SK-N-SH (cell line): Measurements from ENCODE around the gene MBD6. TPM values are rescaled to one million over a fixed set of nuclear protein-coding genes. Genes with fewer than 3 reads are reported as not detected.

Source experiments
- CTCF ChIA-PET: fragments of 300-600, 350-600 bp; formaldehyde crosslinking; extraction: SDS; loops from one replicate; lab custom pipeline; 2021; lab: Yijun Ruan, JAX
- POLR2A ChIA-PET: fragments of 350-600 bp; sonication (Branson Sonifier 250); formaldehyde crosslinking; extraction: SDS; loops from one replicate; lab custom pipeline; 2020; ENCODE audit warnings: antibody characterized with exemption, inconsistent platforms; lab: Yijun Ruan, JAX
- DNase-seq: peaks from one replicate; pipeline ENCODE4 v3.0.0; 2012
- H2AFZ ChIP-seq: fragments of 200-600 bp; sonication (generic); 2 replicates; pipeline ENCODE4 v1.8.1; 2016; ENCODE audit warnings: antibody characterized with exemption, mild to moderate bottlenecking, low read depth
- H3F3A ChIP-seq: fragments of 200-600 bp; sonication (generic); replicated peaks from 2 replicates; pipeline ENCODE3; 2016; ENCODE audit warnings: antibody characterized with exemption, mild to moderate bottlenecking; ENCODE audit not compliant: insufficient read depth
- H3K27ac ChIP-seq, 2 experiments: fragments of 200-500 bp in 1 of 2; fragments of 200-600 bp in 1 of 2; sonication (Bioruptor generic) in 1 of 2; sonication (generic), shearing (Covaris generic) in 1 of 2; 2 replicates each; pipeline versions ENCODE4 v1.5.1 to v1.6.1; 2014 to 2016; ENCODE audit warnings: low read depth in 2 of 2, inconsistent platforms in 1 of 2, low read length in 1 of 2, mild to moderate bottlenecking in 1 of 2, mixed read lengths in 1 of 2
- H3K27me3 ChIP-seq: fragments of 200-600 bp; sonication (generic), shearing (Covaris generic); 2 replicates; pipeline ENCODE4 v1.6.1; 2016; ENCODE audit warnings: mixed run types; ENCODE audit not compliant: insufficient read depth
- H3K36me3 ChIP-seq, 2 experiments: fragments of 200-500 bp in 1 of 2; fragments of 200-600 bp in 1 of 2; sonication (Bioruptor generic) in 1 of 2; sonication (generic) in 1 of 2; replicated peaks in 1 of 2; 2 replicates each; pipeline versions ENCODE3 to v1.5.1; 2014 to 2016; ENCODE audit warnings: low read length in 1 of 2, mild to moderate bottlenecking in 1 of 2; ENCODE audit not compliant: insufficient read depth in 2 of 2, control insufficient read depth in 1 of 2
- H3K4me1 ChIP-seq, 2 experiments: fragments of 200-500 bp in 1 of 2; fragments of 200-600 bp in 1 of 2; sonication (Bioruptor generic) in 1 of 2; sonication (generic), shearing (Covaris generic) in 1 of 2; 2 replicates each; pipeline versions ENCODE4 v1.5.1 to v1.6.1; 2014 to 2016; ENCODE audit warnings: low read depth in 1 of 2, low read length in 1 of 2, mixed run types in 1 of 2; ENCODE audit not compliant: insufficient read depth in 2 of 2, control insufficient read depth in 1 of 2
- H3K4me2 ChIP-seq: fragments of 200-600 bp; sonication (generic), shearing (Covaris generic); 2 replicates; pipeline ENCODE4 v1.6.1; 2017; ENCODE audit warnings: mixed run types
- H3K4me3 ChIP-seq, 2 experiments: fragments of 200-500 bp in 1 of 2; fragments of 200-600 bp in 1 of 2; sonication (Bioruptor generic) in 1 of 2; sonication (generic), shearing (Covaris generic) in 1 of 2; 2 replicates each; pipeline versions ENCODE4 v1.5.1 to v1.8.1; 2014 to 2016; ENCODE audit warnings: low read depth in 2 of 2, inconsistent platforms in 1 of 2, low read length in 1 of 2, mild to moderate bottlenecking in 1 of 2, mixed read lengths in 1 of 2, moderate library complexity in 1 of 2
- H3K79me2 ChIP-seq: fragments of 200-600 bp; sonication (generic); 2 replicates; pipeline ENCODE4 v1.8.1; 2017; ENCODE audit warnings: mild to moderate bottlenecking; ENCODE audit not compliant: insufficient read depth
- H3K9ac ChIP-seq: fragments of 200-600 bp; sonication (generic); 2 replicates; pipeline ENCODE4 v1.6.1; 2017; ENCODE audit warnings: mixed run types
- H3K9me2 ChIP-seq: fragments of 200-600 bp; sonication (generic); 2 replicates; pipeline ENCODE4 v1.6.1; 2017; ENCODE audit warnings: mixed run types
- H3K9me3 ChIP-seq: fragments of 200-600 bp; sonication (generic); 2 replicates; pipeline ENCODE4 v1.6.1; 2017; ENCODE audit warnings: mixed run types, mild to moderate bottlenecking, moderate library complexity
- H4K20me1 ChIP-seq: fragments of 200-600 bp; sonication (generic); 2 replicates; pipeline ENCODE4 v1.6.1; 2017; ENCODE audit warnings: mild to moderate bottlenecking, mixed run types; ENCODE audit not compliant: insufficient read depth
- CHD2 ChIP-seq: fragments of 150-350 bp; IDR thresholded peaks from 2 replicates; pipeline ENCODE4 v1.6.1; 2018; ENCODE audit warnings: low read length; ENCODE audit not compliant: partially characterized antibody
- ELF1 ChIP-seq: IDR thresholded peaks from 2 replicates; pipeline ENCODE4 v1.4.0; 2012
- FOXJ3 ChIP-seq: sonication (generic); formaldehyde crosslinking; IDR thresholded peaks from 2 replicates; pipeline ENCODE4 v1.5.1; 2020; ENCODE audit warnings: mild to moderate bottlenecking, missing genetic modification reagents
- GATA2 ChIP-seq: sonication (generic); formaldehyde crosslinking; IDR thresholded peaks from 2 replicates; pipeline ENCODE4 v1.5.0; 2020; ENCODE audit warnings: mild to moderate bottlenecking, missing genetic modification reagents
- JUND ChIP-seq: IDR thresholded peaks from 2 replicates; pipeline ENCODE4 v1.4.0; 2012
- MEF2A ChIP-seq: IDR thresholded peaks from 2 replicates; pipeline ENCODE4 v1.4.0; 2012; ENCODE audit warnings: low read depth, borderline replicate concordance
- MXI1 ChIP-seq: IDR thresholded peaks from 2 replicates; pipeline ENCODE4 v1.6.1; 2012; ENCODE audit warnings: mild to moderate bottlenecking, low read depth, low read length, improper control_type of control experiment
- NRF1 ChIP-seq: IDR thresholded peaks from 2 replicates; pipeline ENCODE4 v1.6.1; 2012; ENCODE audit warnings: low read depth, mild to moderate bottlenecking, low read length
- POLR2AphosphoS5 ChIP-seq: IDR thresholded peaks from 2 replicates; pipeline ENCODE4 v1.6.1; 2012; ENCODE audit warnings: low read depth, low read length
- RAD21 ChIP-seq: IDR thresholded peaks from 2 replicates; pipeline ENCODE4 v1.6.1; 2012; ENCODE audit warnings: mild to moderate bottlenecking, low read length
- RFX5 ChIP-seq: IDR thresholded peaks from 2 replicates; pipeline ENCODE4 v1.6.1; 2012; ENCODE audit warnings: mild to moderate bottlenecking, improper control_type of control experiment, low read length
- SIN3A ChIP-seq: IDR thresholded peaks from 2 replicates; pipeline ENCODE4 v1.6.1; 2012; ENCODE audit warnings: low read depth, mild to moderate bottlenecking, low read length, moderate library complexity, borderline replicate concordance
- TCF12 ChIP-seq: IDR thresholded peaks from 2 replicates; pipeline ENCODE4 v1.4.0; 2012
- TEAD4 ChIP-seq: IDR thresholded peaks from 2 replicates; pipeline ENCODE4 v1.4.0; 2012; ENCODE audit warnings: mild to moderate bottlenecking, borderline replicate concordance; ENCODE audit not compliant: insufficient read depth
- WGBS: methylation state at CpG from one replicate; pipeline ENCODE4 v1.1.6; 2017; ENCODE audit warnings: low lambda C conversion rate; 5-methylcytosine and 5-hydroxymethylcytosine counted together
- polyA plus RNA-seq, 3 experiments: library from polyadenylated mRNA; depleted of rRNA; stranded (reverse); fragments of >200 nt; gene quantifications; 2 replicates each; pipeline ENCODE4 v1.2.3, GENCODE V29; 2012
- TF ChIP-seq, protein P1 (sequence below): fragments of 150-350 bp; IDR thresholded peaks from 2 replicates; pipeline ENCODE4 v1.6.1; 2017; ENCODE audit warnings: antibody characterized with exemption, low read length, low read depth, borderline replicate concordance
- TF ChIP-seq, protein P2 (sequence below): IDR thresholded peaks from 2 replicates; pipeline ENCODE4 v1.6.1; 2012; ENCODE audit warnings: mild to moderate bottlenecking, low read depth, low read length, moderate library complexity
- TF ChIP-seq, protein P3 (sequence below): fragments of 150-350 bp; IDR thresholded peaks from 2 replicates; pipeline ENCODE4 v1.6.1; 2016; ENCODE audit warnings: mild to moderate bottlenecking, low read depth, low read length
- TF ChIP-seq, protein P4 (sequence below): fragments of 200-600 bp; sonication (generic); IDR thresholded peaks from 2 replicates; pipeline ENCODE4 v1.6.1; 2017; ENCODE audit warnings: antibody characterized with exemption, mild to moderate bottlenecking, moderate library complexity
- TF ChIP-seq, protein P5 (sequence below): IDR thresholded peaks from 2 replicates; pipeline ENCODE4; 2012
- TF ChIP-seq, protein P6 (sequence below): IDR thresholded peaks from 2 replicates; pipeline ENCODE4 v1.4.0; 2012; ENCODE audit warnings: low read depth

Gene MBD6
- polyA plus RNA-seq, 1 of the 3 experiments (the other 2 are of a cell fraction): 8.6 TPM

DNA sequence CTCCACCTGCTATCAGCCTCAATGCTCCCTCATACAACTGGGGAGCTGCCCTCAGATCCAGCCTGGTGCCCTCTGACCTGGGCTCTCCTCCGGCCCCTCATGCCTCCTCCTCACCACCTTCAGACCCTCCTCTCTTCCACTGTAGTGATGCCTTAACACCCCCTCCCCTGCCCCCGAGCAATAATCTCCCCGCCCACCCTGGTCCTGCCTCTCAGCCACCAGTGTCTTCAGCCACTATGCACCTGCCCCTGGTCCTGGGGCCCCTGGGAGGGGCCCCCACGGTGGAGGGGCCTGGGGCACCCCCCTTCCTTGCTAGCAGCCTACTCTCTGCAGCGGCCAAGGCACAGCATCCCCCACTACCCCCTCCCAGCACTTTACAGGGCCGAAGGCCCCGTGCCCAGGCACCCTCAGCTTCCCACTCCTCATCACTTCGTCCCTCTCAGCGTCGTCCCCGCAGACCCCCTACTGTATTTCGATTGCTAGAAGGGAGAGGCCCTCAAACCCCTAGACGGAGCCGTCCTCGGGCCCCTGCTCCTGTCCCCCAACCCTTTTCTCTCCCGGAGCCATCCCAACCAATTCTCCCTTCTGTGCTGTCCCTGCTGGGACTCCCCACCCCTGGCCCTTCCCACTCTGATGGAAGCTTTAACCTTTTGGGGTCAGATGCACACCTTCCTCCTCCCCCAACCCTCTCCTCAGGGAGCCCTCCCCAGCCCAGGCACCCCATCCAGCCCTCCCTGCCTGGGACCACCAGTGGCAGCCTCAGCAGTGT lies 3.2 kb downstream of the MBD6 start (continued):
- TF ChIP-seq MXI1 (no peak), GATA2 (CRISPR knock-in tag) (no peak), RAD21 (no peak)
- TF ChIP-seq, protein P1, sequence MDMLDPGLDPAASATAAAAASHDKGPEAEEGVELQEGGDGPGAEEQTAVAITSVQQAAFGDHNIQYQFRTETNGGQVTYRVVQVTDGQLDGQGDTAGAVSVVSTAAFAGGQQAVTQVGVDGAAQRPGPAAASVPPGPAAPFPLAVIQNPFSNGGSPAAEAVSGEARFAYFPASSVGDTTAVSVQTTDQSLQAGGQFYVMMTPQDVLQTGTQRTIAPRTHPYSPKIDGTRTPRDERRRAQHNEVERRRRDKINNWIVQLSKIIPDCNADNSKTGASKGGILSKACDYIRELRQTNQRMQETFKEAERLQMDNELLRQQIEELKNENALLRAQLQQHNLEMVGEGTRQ: no peak

DNA sequence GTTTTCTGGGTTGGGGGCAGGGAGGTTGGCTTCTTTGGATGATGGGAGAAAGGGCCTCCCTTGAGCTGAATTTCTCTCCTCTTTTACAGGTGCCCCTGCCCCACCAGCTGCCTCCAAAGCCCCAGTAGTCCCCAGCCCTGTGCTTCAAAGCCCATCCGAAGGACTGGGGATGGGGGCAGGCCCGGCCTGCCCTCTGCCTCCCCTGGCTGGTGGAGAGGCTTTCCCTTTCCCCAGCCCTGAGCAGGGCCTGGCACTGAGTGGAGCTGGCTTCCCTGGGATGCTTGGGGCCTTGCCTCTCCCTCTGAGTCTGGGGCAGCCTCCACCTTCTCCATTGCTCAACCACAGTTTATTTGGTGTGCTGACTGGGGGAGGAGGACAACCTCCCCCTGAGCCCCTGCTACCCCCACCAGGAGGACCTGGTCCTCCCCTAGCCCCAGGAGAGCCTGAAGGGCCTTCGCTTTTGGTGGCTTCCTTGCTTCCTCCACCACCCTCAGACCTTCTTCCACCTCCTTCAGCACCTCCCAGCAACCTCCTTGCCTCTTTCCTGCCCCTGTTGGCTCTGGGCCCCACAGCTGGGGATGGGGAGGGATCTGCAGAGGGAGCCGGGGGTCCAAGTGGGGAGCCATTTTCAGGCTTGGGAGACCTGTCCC lies 4.0 kb downstream of the MBD6 start:
- no peak overlapping the region for H3K27ac ChIP-seq
- peaks cover 9% of the 10 kb centered on the region; the same call in 1 of the 2 replicates for H4K20me1 ChIP-seq
- H3K9ac ChIP-seq: no peak overlapping the region
- H3K79me2 ChIP-seq: peaks cover 28% of the 10 kb centered on the region
- H3K4me1 ChIP-seq: peaks cover 11 to 26% of the 10 kb centered on the region in 2 experiments
- no peak overlapping the region for H2AFZ ChIP-seq
- CTCF ChIA-PET: interaction anchor here (1.0 to 1.4 kb wide), 3 partner anchors 11 to 199 kb away, joined by 3 to 5 read pairs (median 3); no protein-coding TSS in a partner anchor
- POLR2A ChIA-PET: interaction anchor here (1.1 to 1.3 kb wide), 2 partner anchors 9 to 12 kb away, joined by 3 read pairs; no protein-coding TSS in a partner anchor
- H3K4me3 ChIP-seq: no peak overlapping the region
- H3K27me3 ChIP-seq: no peaks in the 10 kb centered on the region
- H3K4me2 ChIP-seq: no peak overlapping the region
- H3K9me3 ChIP-seq: no peaks in the 10 kb centered on the region
- peaks cover 30 to 72% of the 10 kb centered on the region in 2 experiments for H3K36me3 ChIP-seq
- TF ChIP-seq TEAD4: no peak
- no peak for TF ChIP-seq RFX5
- no peak for TF ChIP-seq FOXJ3
- TF ChIP-seq, protein P2, sequence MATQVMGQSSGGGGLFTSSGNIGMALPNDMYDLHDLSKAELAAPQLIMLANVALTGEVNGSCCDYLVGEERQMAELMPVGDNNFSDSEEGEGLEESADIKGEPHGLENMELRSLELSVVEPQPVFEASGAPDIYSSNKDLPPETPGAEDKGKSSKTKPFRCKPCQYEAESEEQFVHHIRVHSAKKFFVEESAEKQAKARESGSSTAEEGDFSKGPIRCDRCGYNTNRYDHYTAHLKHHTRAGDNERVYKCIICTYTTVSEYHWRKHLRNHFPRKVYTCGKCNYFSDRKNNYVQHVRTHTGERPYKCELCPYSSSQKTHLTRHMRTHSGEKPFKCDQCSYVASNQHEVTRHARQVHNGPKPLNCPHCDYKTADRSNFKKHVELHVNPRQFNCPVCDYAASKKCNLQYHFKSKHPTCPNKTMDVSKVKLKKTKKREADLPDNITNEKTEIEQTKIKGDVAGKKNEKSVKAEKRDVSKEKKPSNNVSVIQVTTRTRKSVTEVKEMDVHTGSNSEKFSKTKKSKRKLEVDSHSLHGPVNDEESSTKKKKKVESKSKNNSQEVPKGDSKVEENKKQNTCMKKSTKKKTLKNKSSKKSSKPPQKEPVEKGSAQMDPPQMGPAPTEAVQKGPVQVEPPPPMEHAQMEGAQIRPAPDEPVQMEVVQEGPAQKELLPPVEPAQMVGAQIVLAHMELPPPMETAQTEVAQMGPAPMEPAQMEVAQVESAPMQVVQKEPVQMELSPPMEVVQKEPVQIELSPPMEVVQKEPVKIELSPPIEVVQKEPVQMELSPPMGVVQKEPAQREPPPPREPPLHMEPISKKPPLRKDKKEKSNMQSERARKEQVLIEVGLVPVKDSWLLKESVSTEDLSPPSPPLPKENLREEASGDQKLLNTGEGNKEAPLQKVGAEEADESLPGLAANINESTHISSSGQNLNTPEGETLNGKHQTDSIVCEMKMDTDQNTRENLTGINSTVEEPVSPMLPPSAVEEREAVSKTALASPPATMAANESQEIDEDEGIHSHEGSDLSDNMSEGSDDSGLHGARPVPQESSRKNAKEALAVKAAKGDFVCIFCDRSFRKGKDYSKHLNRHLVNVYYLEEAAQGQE: no peak
- TF ChIP-seq, protein P3, sequence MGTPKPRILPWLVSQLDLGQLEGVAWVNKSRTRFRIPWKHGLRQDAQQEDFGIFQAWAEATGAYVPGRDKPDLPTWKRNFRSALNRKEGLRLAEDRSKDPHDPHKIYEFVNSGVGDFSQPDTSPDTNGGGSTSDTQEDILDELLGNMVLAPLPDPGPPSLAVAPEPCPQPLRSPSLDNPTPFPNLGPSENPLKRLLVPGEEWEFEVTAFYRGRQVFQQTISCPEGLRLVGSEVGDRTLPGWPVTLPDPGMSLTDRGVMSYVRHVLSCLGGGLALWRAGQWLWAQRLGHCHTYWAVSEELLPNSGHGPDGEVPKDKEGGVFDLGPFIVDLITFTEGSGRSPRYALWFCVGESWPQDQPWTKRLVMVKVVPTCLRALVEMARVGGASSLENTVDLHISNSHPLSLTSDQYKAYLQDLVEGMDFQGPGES: no peak
- TF ChIP-seq GATA2 (CRISPR knock-in tag): no peak
- no peak for TF ChIP-seq CHD2
- TF ChIP-seq, protein P4, sequence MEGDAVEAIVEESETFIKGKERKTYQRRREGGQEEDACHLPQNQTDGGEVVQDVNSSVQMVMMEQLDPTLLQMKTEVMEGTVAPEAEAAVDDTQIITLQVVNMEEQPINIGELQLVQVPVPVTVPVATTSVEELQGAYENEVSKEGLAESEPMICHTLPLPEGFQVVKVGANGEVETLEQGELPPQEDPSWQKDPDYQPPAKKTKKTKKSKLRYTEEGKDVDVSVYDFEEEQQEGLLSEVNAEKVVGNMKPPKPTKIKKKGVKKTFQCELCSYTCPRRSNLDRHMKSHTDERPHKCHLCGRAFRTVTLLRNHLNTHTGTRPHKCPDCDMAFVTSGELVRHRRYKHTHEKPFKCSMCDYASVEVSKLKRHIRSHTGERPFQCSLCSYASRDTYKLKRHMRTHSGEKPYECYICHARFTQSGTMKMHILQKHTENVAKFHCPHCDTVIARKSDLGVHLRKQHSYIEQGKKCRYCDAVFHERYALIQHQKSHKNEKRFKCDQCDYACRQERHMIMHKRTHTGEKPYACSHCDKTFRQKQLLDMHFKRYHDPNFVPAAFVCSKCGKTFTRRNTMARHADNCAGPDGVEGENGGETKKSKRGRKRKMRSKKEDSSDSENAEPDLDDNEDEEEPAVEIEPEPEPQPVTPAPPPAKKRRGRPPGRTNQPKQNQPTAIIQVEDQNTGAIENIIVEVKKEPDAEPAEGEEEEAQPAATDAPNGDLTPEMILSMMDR: no peak
- no peak for TF ChIP-seq RAD21
- TF ChIP-seq, protein P5, sequence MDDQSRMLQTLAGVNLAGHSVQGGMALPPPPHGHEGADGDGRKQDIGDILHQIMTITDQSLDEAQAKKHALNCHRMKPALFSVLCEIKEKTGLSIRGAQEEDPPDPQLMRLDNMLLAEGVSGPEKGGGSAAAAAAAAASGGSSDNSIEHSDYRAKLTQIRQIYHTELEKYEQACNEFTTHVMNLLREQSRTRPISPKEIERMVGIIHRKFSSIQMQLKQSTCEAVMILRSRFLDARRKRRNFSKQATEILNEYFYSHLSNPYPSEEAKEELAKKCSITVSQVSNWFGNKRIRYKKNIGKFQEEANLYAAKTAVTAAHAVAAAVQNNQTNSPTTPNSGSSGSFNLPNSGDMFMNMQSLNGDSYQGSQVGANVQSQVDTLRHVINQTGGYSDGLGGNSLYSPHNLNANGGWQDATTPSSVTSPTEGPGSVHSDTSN: no peak
- no peak for TF ChIP-seq JUND
- TF ChIP-seq POLR2AphosphoS5: no peak
- TF ChIP-seq, protein P6, sequence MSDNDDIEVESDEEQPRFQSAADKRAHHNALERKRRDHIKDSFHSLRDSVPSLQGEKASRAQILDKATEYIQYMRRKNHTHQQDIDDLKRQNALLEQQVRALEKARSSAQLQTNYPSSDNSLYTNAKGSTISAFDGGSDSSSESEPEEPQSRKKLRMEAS: no peak
- TF ChIP-seq MEF2A: no peak
- TF ChIP-seq ELF1: no peak
- no peak for TF ChIP-seq TCF12
- TF ChIP-seq, protein P1: no peak
- TF ChIP-seq SIN3A: no peak
- TF ChIP-seq NRF1: no peak
- peaks cover 23% of the 10 kb centered on the region for H3F3A ChIP-seq
- DNase-seq: no peak
- H3K9me2 ChIP-seq: no peaks in the 10 kb centered on the region
- WGBS: 87% methylated on average over 4 of the region's 4 CpGs
